ENCODE measurements around the gene UBE2Q2.

- TF ChIP-seq SP1 (IDR thresholded peaks at IDR 0.05) (no peak), HDGF (IDR thresholded peaks at IDR 0.05; ENCODE audit: borderline replicate concordance) (no peak), ZNF384 (IDR thresholded peaks at IDR 0.05) (no peak), FOXA1 (IDR thresholded peaks at IDR 0.05) (no peak), FOXK2 (IDR thresholded peaks at IDR 0.05) (no peak), ELF4 (IDR thresholded peaks at IDR 0.05) (no peak)
Measured at GRCh38 chr15:75900577-75900976, 57.3 kb downstream of the UBE2Q2 start.
